K562 (cell line): Measurements from ENCODE around the gene NTN3. TPM values are rescaled to one million over a fixed set of nuclear protein-coding genes. Genes with fewer than 3 reads are reported as not detected.

ENCODE experiments used
- ATAC-seq: fragments of 200-7000 bp; cut with Tn5 transposase; 3 replicates; pipeline ENCODE4 v1.9.1; 2020; ENCODE audit warnings: moderate library complexity
- BruUV-seq: library from RNA; stranded (reverse); fragments of 400-500 nt; replicated peaks from 2 replicates; lab custom pipeline; 2021; lab: Mats Ljungman, UMichigan
- CTCF ChIA-PET: fragments of 300-600 bp; formaldehyde crosslinking; extraction: SDS; loops from one replicate; lab custom pipeline; 2021; ENCODE audit warnings: low intra/inter-chr PET ratio; lab: Yijun Ruan, JAX
- POLR2A ChIA-PET: fragments of 300-600, 350-650 bp; sonication (Branson Sonifier 250); formaldehyde crosslinking; extraction: SDS; loops from one replicate; lab custom pipeline; 2021; ENCODE audit warnings: antibody characterized with exemption, inconsistent platforms; lab: Yijun Ruan, JAX
- DNase-seq, 4 experiments: peaks; one replicate each; pipeline versions ENCODE4 v3.0.0 to v3.0.0-alpha.2; 2011 to 2018; ENCODE audit warnings: low spot score in 3 of 4, mixed read lengths in 3 of 4; ENCODE audit errors: extremely low read depth in 1 of 4
- FAIRE-seq: peaks from 2 replicates; lab custom pipeline; 2011; peaks lifted over from hg19 to GRCh38; lab: Jason Lieb, UNC
- H2AFZ ChIP-seq: 2 replicates; pipeline ENCODE4 v1.6.0; 2011; ENCODE audit warnings: low read depth, low read length, control low read depth, inconsistent platforms
- H3K27ac ChIP-seq: fragments of 200-600 bp; 3 replicates; pipeline ENCODE4 v1.8.0; 2011; ENCODE audit warnings: low read depth, mild to moderate bottlenecking, control low read depth, inconsistent platforms, low read length, moderate library complexity, mixed read lengths; ENCODE audit errors: extremely low read depth
- H3K27me3 ChIP-seq, 2 experiments: fragments of 300-600 bp in 1 of 2; 2 replicates in 1 of 2; 3 replicates in 1 of 2; pipeline versions ENCODE4 v1.6.0 to v1.8.0; 2011; ENCODE audit warnings: inconsistent platforms in 2 of 2, low read length in 2 of 2, mild to moderate bottlenecking in 1 of 2, mixed read lengths in 1 of 2, moderate library complexity in 1 of 2; ENCODE audit not compliant: control insufficient read depth in 2 of 2, insufficient read depth in 2 of 2
- H3K36me3 ChIP-seq: fragments of 300-600 bp; 3 replicates; pipeline ENCODE4 v1.8.0; 2011; ENCODE audit warnings: mild to moderate bottlenecking, low read length, inconsistent platforms; ENCODE audit not compliant: control insufficient read depth, insufficient read depth
- H3K4me1 ChIP-seq, 2 experiments: fragments of 200-600 bp in 1 of 2; replicated peaks in 1 of 2; 2 replicates in 1 of 2; 3 replicates in 1 of 2; pipeline versions ENCODE4 v1.5.1 to v1.8.0; 2011; ENCODE audit warnings: inconsistent platforms in 2 of 2, low read length in 2 of 2, mild to moderate bottlenecking in 1 of 2, mixed read lengths in 1 of 2, moderate library complexity in 1 of 2; ENCODE audit not compliant: control insufficient read depth in 2 of 2, insufficient read depth in 2 of 2
- H3K4me2 ChIP-seq: 2 replicates; pipeline ENCODE4 v1.6.1; 2011; ENCODE audit warnings: low read length, control low read depth, inconsistent platforms, mixed read lengths; ENCODE audit not compliant: insufficient read depth
- H3K4me3 ChIP-seq: fragments of 200-600 bp; sonication (generic), shearing (Covaris generic); 2 replicates; pipeline ENCODE4 v1.5.1; 2016; ENCODE audit warnings: control low read depth, inconsistent platforms
- H3K79me2 ChIP-seq: fragments of 200-600 bp; 3 replicates; pipeline ENCODE4 v1.8.0; 2011; ENCODE audit warnings: low read length, inconsistent platforms; ENCODE audit not compliant: control insufficient read depth, insufficient read depth
- H3K9ac ChIP-seq, 2 experiments: 2 replicates each; pipeline versions ENCODE4 v1.6.0 to v1.6.1; 2011; ENCODE audit warnings: low read depth in 2 of 2, low read length in 2 of 2, control low read depth in 1 of 2, inconsistent platforms in 1 of 2, mild to moderate bottlenecking in 1 of 2, mixed read lengths in 1 of 2; ENCODE audit not compliant: insufficient read depth in 1 of 2
- H3K9me1 ChIP-seq: one replicate; pipeline ENCODE4 v1.6.0; 2011; ENCODE audit warnings: inconsistent platforms, mild to moderate bottlenecking, low read length, moderate library complexity; ENCODE audit not compliant: control insufficient read depth, insufficient read depth
- H3K9me3 ChIP-seq: replicated peaks from 2 replicates; pipeline ENCODE4 v1.5.1; 2011; ENCODE audit warnings: low read depth, low read length, inconsistent platforms; ENCODE audit not compliant: control insufficient read depth, insufficient read depth
- H4K20me1 ChIP-seq: replicated peaks from 2 replicates; pipeline ENCODE4 v1.6.1; 2011; ENCODE audit warnings: low read length, inconsistent platforms, mixed read lengths; ENCODE audit not compliant: control insufficient read depth, insufficient read depth
- CTCF ChIP-seq, 3 experiments: IDR thresholded peaks in 2 of 3; conservative IDR thresholded peaks in 1 of 3; 2 replicates each; pipeline ENCODE4 v1.5.1; 2011 to 2012; ENCODE audit warnings: low read length in 3 of 3, mild to moderate bottlenecking in 3 of 3, control low read depth in 2 of 3, improper control_type of control experiment in 1 of 3, inconsistent platforms in 1 of 3, low read depth in 1 of 3, mixed read lengths in 1 of 3, moderate library complexity in 1 of 3; ENCODE audit not compliant: insufficient read depth in 2 of 3
- FUS ChIP-seq: fragments of 200-400 bp; formaldehyde crosslinking; optimal IDR thresholded peaks from 2 replicates; pipeline ENCODE3; 2017; ENCODE audit warnings: low read depth, low read length
- MAX ChIP-seq: sonication (generic); formaldehyde crosslinking; IDR thresholded peaks from 2 replicates; pipeline ENCODE4 v1.9.0; 2022; ENCODE audit warnings: mild to moderate bottlenecking, missing genetic modification reagents
- WGBS: fragments of 100-300 bp; shearing (Covaris generic); methylation state at CpG from one replicate; pipeline ENCODE4 v1.1.6; 2016; ENCODE audit warnings: low coverage, mixed read lengths; ENCODE audit not compliant: insufficient coverage; ENCODE audit errors: missing lambda C conversion rate; 5-methylcytosine and 5-hydroxymethylcytosine counted together
- in situ Hi-C: fragments of 300-500 bp; cut with MboI; formaldehyde crosslinking; loops from 4 replicates; pipeline ENCODE4 v1.15.0; 2018; ENCODE audit warnings: inconsistent platforms, mixed read lengths
- intact Hi-C: fragments of 100-400 bp; cut with micrococcal nuclease; formaldehyde crosslinking; loops from 2 replicates; pipeline ENCODE4 v1.14.2; 2022
- polyA plus RNA-seq, 8 experiments: library from polyadenylated mRNA; depleted of rRNA in 4 of 8; stranded (reverse) in 5 of 8; unstranded in 3 of 8; fragments of >200 nt; fragmentation: Nextera tagmentation in 2 of 8; fragmentation: Illumina TruSeq in 1 of 8; extraction: Ambion mirVana in 2 of 8; extraction: Trizol in 1 of 8; gene quantifications; 2 replicates each; pipeline versions ENCODE4 v1.2.1 to v1.2.3, GENCODE V29; 2011 to 2014; ENCODE audit warnings: inconsistent platforms in 1 of 8, missing spikeins in 1 of 8
- total RNA-seq, 7 experiments: library from RNA; depleted of rRNA in 6 of 7; stranded (reverse); fragments of >200 nt in 6 of 7; fragmentation: Illumina TruSeq in 2 of 7; extraction: Trizol in 2 of 7; gene quantifications; 2 replicates each; pipeline versions ENCODE4 v1.2.1 to v1.2.3, GENCODE V29; 2011 to 2021; ENCODE audit warnings: low replicate concordance in 1 of 7

The NTN3 gene
- total and polyA plus RNA-seq, 9 of the 15 experiments (the other 6 are each of a cell fraction or from before 2014, with no cell fraction given), result not detected

- 86% methylated on average over 10 of the region's 18 CpGs for WGBS
- Histone ChIP-seq H2AFZ (no peak overlapping the region), H3K4me3 (no peak overlapping the region), H3K36me3 (peaks cover 56% of the 10 kb centered on the region; the same call in 2 of the 3 replicates), H3K27ac (no peak overlapping the region), H3K9me1 (no peaks in the 10 kb centered on the region), H3K9ac (peak overlapping the region in 1 of 2 experiments; percentile 82; a peak in 1 of 4 replicates), H3K27me3 (no peaks in the 10 kb centered on the region), H4K20me1 (peaks cover 3% of the 10 kb centered on the region; the same call in 1 of the 2 replicates), H3K4me1 (peaks cover 12 to 63% of the 10 kb centered on the region in 2 experiments), H3K4me2 (no peak overlapping the region), H3K79me2 (peaks cover 13% of the 10 kb centered on the region), H3K9me3 (no peaks in the 10 kb centered on the region)
- intact Hi-C loops (loop anchor here (1.0 to 10.0 kb wide), 4 partner anchors 35 to 206 kb away; partner anchors contain the start of genes ABCA3 and CCNF), in situ Hi-C loops (no loop called here)
- POLR2A ChIA-PET, result interaction anchor here (0.8 to 1.2 kb wide), 6 partner anchors 19 to 347 kb away, joined by 3 to 4 read pairs (median 3); partner anchors contain the start of gene TRAF7
- no TSS peak for BruUV-seq
- DNase-seq (no peak), ATAC-seq (no peak), FAIRE-seq (no peak)
- TF ChIP-seq MAX (CRISPR knock-in tag), result peak; percentile 26; the same call in 1 of the 2 replicates
- no peak for TF ChIP-seq FUS
- TF ChIP-seq CTCF (IDR thresholded peaks at IDR 0.05 in 2 of 3, conservative IDR thresholded peaks at IDR 0.05 in 1 of 3; ENCODE audit: insufficient read depth in 2 of 3, low read depth in 1 of 3, low read length in 3 of 3), result no peak
- CTCF ChIA-PET, result interaction anchor here (0.6 to 3.5 kb wide), 9 partner anchors 12 to 498 kb away, joined by 3 to 17 read pairs (median 3); partner anchors contain the start of genes ABCA3, ATP6V0C, CCNF and TBC1D24
These were observed 31.1 kb downstream of the NTN3 start for GRCh38 chr16:2501946-2502895.
